Endothelial cell of umbilical vein (primary cell): ENCODE measurements around the gene FOXK1.

Experiments used
- CTCF ChIP-seq, 2 donors: IDR thresholded peaks; 1 replicate in 1 of 2; 2 replicates in 1 of 2; pipeline ENCODE4 v1.5.1; 2011; ENCODE audit warnings: low read length in 2 of 2, mild to moderate bottlenecking in 2 of 2, moderate library complexity in 2 of 2, control low read depth in 1 of 2, inconsistent platforms in 1 of 2, low read depth in 1 of 2; ENCODE audit not compliant: insufficient read depth in 1 of 2; ENCODE audit errors: extremely low read depth in 1 of 2
- EZH2 ChIP-seq: IDR thresholded peaks from 2 replicates; pipeline ENCODE4 v1.6.1; 2012; ENCODE audit warnings: borderline replicate concordance, low read depth, mild to moderate bottlenecking, moderate library complexity, low read length, inconsistent platforms; ENCODE audit not compliant: severe bottlenecking
- POLR2AphosphoS5 ChIP-seq: IDR thresholded peaks from 2 replicates; pipeline ENCODE4 v1.6.1; 2012; ENCODE audit warnings: low read depth, mild to moderate bottlenecking, control low read depth, low read length, moderate library complexity; ENCODE audit not compliant: insufficient read depth
- TF ChIP-seq, protein P1 (sequence below): IDR thresholded peaks from 2 replicates; pipeline ENCODE4 v1.6.1; 2011; ENCODE audit not compliant: insufficient read depth, insufficient read length

DNA sequence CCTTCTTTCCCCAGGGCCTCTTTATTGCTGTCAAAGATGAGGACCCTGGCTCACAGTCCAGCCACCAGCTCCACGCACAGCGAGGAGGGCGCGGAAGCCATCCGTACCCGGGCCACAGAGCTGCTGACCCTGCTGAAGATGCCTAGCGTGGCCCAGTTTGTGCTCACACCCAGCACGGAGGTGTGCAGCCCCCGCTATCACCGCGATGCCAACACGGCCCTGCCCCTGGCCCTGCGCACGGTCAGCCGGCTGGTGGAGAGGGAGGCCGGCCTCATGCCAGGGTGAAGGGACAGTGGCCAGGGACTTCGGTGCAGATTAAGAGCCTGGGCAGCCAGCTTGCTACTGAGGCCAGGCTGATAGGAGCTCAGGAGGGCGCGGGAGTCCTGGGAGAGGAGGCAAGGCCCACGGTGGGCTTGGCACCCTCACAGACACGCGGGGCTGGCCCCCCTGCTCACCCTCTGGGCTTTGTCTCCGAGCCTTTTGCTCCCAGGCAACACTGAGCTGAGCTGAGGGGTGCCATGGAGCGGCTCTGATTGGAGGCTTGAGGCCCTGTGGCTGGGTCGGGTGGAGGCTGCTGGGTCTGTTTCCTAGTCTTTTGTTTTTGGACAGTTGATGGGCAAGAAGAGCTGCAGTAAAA is 109.1 kb downstream of the FOXK1 start:
- no peak for TF ChIP-seq CTCF (IDR thresholded peaks at IDR 0.05; ENCODE audit: extremely low read depth in 1 of 2, insufficient read depth in 1 of 2, low read depth in 1 of 2, low read length in 2 of 2)
- no peak for TF ChIP-seq POLR2AphosphoS5
- no peak for TF ChIP-seq EZH2
- TF ChIP-seq, protein P1, sequence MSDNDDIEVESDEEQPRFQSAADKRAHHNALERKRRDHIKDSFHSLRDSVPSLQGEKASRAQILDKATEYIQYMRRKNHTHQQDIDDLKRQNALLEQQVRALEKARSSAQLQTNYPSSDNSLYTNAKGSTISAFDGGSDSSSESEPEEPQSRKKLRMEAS: no peak
